Body of pancreas (tissue), 4 donors: Measurements from ENCODE around the gene ADGRA3. TPM values are rescaled to one million over a fixed set of nuclear protein-coding genes. Genes with fewer than 3 reads are reported as not detected.

ENCODE experiments used
- ATAC-seq: fragments of 150-250 bp; one replicate; pipeline ENCODE4 v1.9.1; 2016
- DNase-seq, 4 donors: peaks; one replicate each; pipeline ENCODE4 v3.0.0-alpha.2; 2019
- H3K27ac ChIP-seq, 4 donors: fragments of 200-600 bp; sonication (generic); 1 replicate in 3 of 4; 2 replicates in 1 of 4; pipeline versions ENCODE4 v1.5.1 to v1.6.1; 2016 to 2019; ENCODE audit warnings: mild to moderate bottlenecking in 1 of 4, mixed read lengths in 1 of 4, moderate library complexity in 1 of 4
- H3K27me3 ChIP-seq, 2 donors: fragments of 200-600 bp; sonication (generic); one replicate each; pipeline ENCODE4 v1.6.0; 2016; ENCODE audit warnings: mild to moderate bottlenecking in 1 of 2
- H3K36me3 ChIP-seq, 2 donors: fragments of 200-600 bp; sonication (generic); replicated peaks in 1 of 2; 2 replicates each; pipeline ENCODE4 v1.5.1; 2016; ENCODE audit warnings: low read depth in 2 of 2; ENCODE audit not compliant: insufficient read depth in 1 of 2
- H3K4me1 ChIP-seq: fragments of 200-600 bp; sonication (generic); one replicate; pipeline ENCODE4 v1.6.0; 2016
- H3K4me3 ChIP-seq, 2 donors: fragments of 200-600 bp; sonication (generic); 1 replicate in 1 of 2; 2 replicates in 1 of 2; pipeline ENCODE4 v1.5.1; 2016 to 2019
- H3K9me3 ChIP-seq, 3 donors: fragments of 200-600 bp; sonication (generic); 1 replicate in 2 of 3; 2 replicates in 1 of 3; pipeline ENCODE4 v1.5.1; 2016
- CTCF ChIP-seq, 7 experiments: fragments of 450-650 bp in 4 of 7; fragments of 200-600 bp in 3 of 7; sonication (generic) in 3 of 7; IDR thresholded peaks; one replicate each; pipeline ENCODE4 v1.5.1; 2016 to 2019; ENCODE audit warnings: antibody characterized with exemption in 7 of 7
- POLR2A ChIP-seq, 3 donors: fragments of 450-650 bp; IDR thresholded peaks; one replicate each; pipeline ENCODE4 v1.6.1; 2016; ENCODE audit warnings: antibody characterized with exemption in 3 of 3, mild to moderate bottlenecking in 2 of 3
- WGBS, 2 donors: methylation state at CpG; one replicate each; pipeline ENCODE4 v1.1.5; 2017; 5-methylcytosine and 5-hydroxymethylcytosine counted together
- intact Hi-C: fragments of 100-400 bp; cut with DNase I; formaldehyde crosslinking; loops from one replicate; pipeline ENCODE4 v1.15.1; 2023
- total RNA-seq, 2 donors: library from RNA; depleted of rRNA; stranded (reverse); fragments of >200 nt; gene quantifications; one replicate each; pipeline ENCODE4 v1.1.0, GENCODE V29; 2016

The ADGRA3 gene
- total RNA-seq, 2 donors from 2014 or later = 29.3 to 45.9 TPM

GRCh38 chr4:22482250-22483127 is 33.4 kb downstream of the ADGRA3 start:
- intact Hi-C loops = no loop called here
- no peak overlapping the region for H3K27ac ChIP-seq
- H3K9me3 ChIP-seq = no peaks in the 10 kb centered on the region
- H3K4me1 ChIP-seq = peaks cover 27% of the 10 kb centered on the region
- H3K27me3 ChIP-seq = no peaks in the 10 kb centered on the region
- no peak overlapping the region for H3K4me3 ChIP-seq
- WGBS, 2 donors = 80 to 81% methylated on average over 3 of the region's 3 CpGs
- ATAC-seq (no peak), DNase-seq (no peak)
- H3K36me3 ChIP-seq = no peaks in the 10 kb centered on the region
- TF ChIP-seq CTCF (IDR thresholded peaks at IDR 0.05) = no peak

DNA sequence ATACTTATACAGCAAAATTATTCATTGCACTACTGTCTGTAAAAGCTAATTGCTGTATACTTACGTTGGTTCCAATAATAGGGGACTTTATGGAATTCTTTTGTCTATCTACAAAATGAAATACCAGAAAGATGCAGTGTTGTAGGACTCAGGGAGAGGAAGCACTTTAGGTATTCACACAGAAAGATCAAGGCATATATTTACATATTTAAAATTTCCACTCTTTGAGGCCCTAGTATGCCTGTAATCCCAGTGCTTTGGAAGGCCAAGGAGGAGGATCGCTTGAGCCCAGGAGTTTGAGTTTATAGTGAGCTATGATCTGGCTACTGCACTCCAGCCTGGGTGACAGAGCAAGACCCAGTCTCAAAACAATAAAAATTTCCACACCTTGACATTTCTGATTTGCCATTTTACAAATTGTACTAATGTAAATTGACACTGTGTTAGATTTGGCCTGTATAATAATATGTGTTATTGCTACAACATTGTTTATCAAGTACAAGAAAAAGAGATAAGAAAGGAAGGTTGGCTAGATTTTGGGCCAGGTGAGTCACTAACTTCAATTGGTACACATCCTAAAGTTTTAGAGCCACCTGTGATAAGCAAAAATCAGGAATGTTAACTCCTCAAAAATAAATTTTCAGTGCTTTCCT is 35.1 kb downstream of the ADGRA3 start:
- H3K4me3 ChIP-seq = no peak overlapping the region
- H3K27me3 ChIP-seq = no peaks in the 10 kb centered on the region
- no peaks in the 10 kb centered on the region for H3K9me3 ChIP-seq
- TF ChIP-seq CTCF (IDR thresholded peaks at IDR 0.05) (no peak), POLR2A (IDR thresholded peaks at IDR 0.05) (no peak)
- DNase-seq = peak in 2 of 4 donors; percentile 19 to 20
- intact Hi-C loops = no loop called here
- peak overlapping the region in 3 of 4 donors; percentile 4 to 73 (median 34) for H3K27ac ChIP-seq
- WGBS, 2 donors = 46 to 55% methylated on average over 2 of the region's 2 CpGs
- H3K4me1 ChIP-seq = peaks cover 24% of the 10 kb centered on the region
- ATAC-seq = peak; percentile 74
- H3K36me3 ChIP-seq = no peaks in the 10 kb centered on the region

DNA sequence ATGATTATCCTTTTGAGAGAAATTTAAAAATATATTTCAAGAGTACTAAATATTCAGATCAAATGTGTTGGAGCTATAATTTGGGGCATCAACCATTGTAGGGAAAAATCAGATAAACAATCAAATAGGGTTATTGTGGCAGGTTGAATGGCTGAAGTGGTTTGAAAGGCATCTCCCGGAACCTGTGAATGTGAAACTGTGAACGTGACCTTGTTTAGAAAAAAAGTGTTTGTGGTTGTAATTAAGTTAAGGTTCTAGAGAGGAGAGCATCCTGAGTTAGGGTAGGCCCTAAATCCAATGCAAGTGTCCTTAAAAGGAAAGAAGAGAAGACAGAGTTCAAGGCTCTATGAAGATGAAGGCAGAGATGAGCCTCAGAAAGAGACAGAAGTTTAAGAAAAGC is 37.4 kb downstream of the ADGRA3 start:
- Histone ChIP-seq H3K27ac (no peak overlapping the region), H3K9me3 (no peaks in the 10 kb centered on the region), H3K4me1 (peaks cover 26% of the 10 kb centered on the region), H3K36me3 (no peaks in the 10 kb centered on the region), H3K27me3 (no peaks in the 10 kb centered on the region), H3K4me3 (no peak overlapping the region)
- intact Hi-C loops = no loop called here
- no peak for TF ChIP-seq POLR2A (IDR thresholded peaks at IDR 0.05)
- no peak for TF ChIP-seq CTCF (IDR thresholded peaks at IDR 0.05)
- 44 to 45% methylated on average over 2 of the region's 2 CpGs for WGBS, 2 donors
- no peak for ATAC-seq
- DNase-seq = no peak

GRCh38 chr4:22477813-22478182 is 38.1 kb downstream of the ADGRA3 start:
- ATAC-seq = no peak
- no peaks in the 10 kb centered on the region for H3K36me3 ChIP-seq
- no peak overlapping the region for H3K27ac ChIP-seq
- DNase-seq = no peak
- no peaks in the 10 kb centered on the region for H3K27me3 ChIP-seq
- intact Hi-C loops = no loop called here
- peaks cover 29% of the 10 kb centered on the region for H3K4me1 ChIP-seq
- H3K9me3 ChIP-seq = no peaks in the 10 kb centered on the region
- TF ChIP-seq POLR2A (IDR thresholded peaks at IDR 0.05) = no peak
- no peak for TF ChIP-seq CTCF (IDR thresholded peaks at IDR 0.05)
- H3K4me3 ChIP-seq = no peak overlapping the region
- WGBS, 2 donors = 88 to 89% methylated on average over 6 of the region's 6 CpGs
